Measurements from ENCODE around the gene PLXNA1. TPM values are rescaled to one million over a fixed set of nuclear protein-coding genes. Genes with fewer than 3 reads are reported as not detected.

PLXNA1 gene
- total RNA-seq, 1 donor from 2014 or later = 23.2 TPM

- ATAC-seq (ENCODE audit: poor library complexity) = peak; percentile 61
- intact Hi-C loops (cut with DNase I) = loop anchor here (10.0 kb wide), 1 partner anchor 180 kb away; no protein-coding TSS in a partner anchor
- DNase-seq = peak; percentile 87
These were observed 11.8 kb downstream of the PLXNA1 start for GRCh38 chr3:126994661-126995245.

DNA sequence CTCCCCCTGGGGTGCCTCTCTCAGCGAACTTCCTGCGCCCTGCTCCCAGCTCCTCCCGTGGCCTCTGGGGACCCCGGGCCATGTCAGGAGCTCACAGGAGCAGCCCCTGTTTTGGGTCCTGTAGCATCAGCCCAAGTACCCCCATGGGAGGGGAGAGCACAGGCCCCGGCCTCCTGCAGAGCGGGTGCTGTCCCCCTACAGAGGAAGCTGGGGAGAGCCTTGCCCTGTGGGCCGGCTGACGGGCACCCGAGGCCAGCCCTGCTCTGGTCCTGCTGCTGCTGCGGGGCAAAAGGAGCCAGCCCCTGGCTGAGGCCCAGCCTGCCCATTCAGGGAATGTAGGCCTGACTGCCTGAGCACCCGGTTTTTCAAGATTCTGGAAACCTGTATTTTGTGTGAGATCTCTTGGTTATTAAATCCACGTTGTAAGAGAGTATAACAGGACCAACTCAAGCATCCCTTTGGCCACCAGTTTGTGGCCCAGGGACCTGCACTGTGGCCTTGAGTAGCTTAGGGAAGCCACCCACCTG, 12.4 kb downstream of the PLXNA1 start:
- intact Hi-C loops (cut with DNase I) = loop anchor here (10.0 kb wide), 1 partner anchor 179 kb away; no protein-coding TSS in a partner anchor
- ATAC-seq (ENCODE audit: poor library complexity) (peak; percentile 7), DNase-seq (no peak)

DNA sequence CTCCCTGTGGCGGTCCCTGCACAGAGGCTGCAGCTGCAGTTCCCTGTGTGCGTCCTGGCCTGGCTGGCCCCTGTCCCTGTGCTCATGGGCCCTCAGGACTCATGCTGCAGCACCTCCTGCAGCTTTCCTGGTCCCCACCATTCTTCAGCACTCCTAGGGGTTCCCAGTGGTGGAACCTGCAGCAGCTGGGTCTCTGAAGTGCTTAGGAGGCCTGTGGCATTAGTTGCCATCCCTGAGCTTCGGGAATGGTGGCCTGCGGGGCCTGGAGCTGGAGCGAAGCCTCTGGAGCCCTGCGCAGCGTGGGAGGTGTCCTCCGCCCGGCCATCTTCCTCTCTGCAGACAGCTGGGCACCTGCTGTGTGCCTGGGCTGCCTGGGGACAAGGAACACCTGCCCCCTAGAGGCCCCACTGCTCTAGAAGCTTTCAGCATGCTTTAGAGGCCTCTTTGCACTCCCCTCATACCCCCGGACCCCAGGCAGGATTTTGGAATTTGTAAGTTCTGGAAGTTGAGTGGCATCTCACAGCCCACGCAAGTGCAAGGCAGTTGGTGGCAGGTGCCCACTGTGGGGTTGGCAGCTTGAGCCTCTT, 13.1 kb downstream of the PLXNA1 start:
- DNase-seq = no peak
- no peak for ATAC-seq (ENCODE audit: poor library complexity)
- intact Hi-C loops (cut with DNase I) = loop anchor here (10.0 kb wide), 1 partner anchor 179 kb away; no protein-coding TSS in a partner anchor

DNA sequence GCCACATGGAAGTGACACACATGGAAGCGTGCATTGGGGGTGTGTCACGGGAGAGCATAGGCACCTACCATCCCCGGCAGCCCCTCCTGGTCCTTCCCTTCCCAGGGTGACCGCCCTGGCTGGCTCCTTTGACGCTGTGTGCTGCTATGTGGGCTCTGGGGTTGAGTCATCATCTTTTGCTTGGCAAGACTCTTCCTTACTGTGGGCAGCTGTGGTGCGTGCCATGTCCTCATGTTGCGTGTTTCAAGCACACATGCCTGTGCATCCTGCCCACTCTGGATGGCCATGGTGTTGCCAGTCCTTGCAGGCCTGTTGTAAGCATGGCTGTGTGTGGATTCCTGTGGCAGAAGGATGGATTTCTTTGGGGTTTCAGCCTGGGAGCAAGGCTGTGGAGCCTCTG, 14.0 kb downstream of the PLXNA1 start:
- DNase-seq (no peak), ATAC-seq (ENCODE audit: poor library complexity) (no peak)
- intact Hi-C loops (cut with DNase I) = loop anchor here (10.0 kb wide), 1 partner anchor 178 kb away; no protein-coding TSS in a partner anchor

DNA sequence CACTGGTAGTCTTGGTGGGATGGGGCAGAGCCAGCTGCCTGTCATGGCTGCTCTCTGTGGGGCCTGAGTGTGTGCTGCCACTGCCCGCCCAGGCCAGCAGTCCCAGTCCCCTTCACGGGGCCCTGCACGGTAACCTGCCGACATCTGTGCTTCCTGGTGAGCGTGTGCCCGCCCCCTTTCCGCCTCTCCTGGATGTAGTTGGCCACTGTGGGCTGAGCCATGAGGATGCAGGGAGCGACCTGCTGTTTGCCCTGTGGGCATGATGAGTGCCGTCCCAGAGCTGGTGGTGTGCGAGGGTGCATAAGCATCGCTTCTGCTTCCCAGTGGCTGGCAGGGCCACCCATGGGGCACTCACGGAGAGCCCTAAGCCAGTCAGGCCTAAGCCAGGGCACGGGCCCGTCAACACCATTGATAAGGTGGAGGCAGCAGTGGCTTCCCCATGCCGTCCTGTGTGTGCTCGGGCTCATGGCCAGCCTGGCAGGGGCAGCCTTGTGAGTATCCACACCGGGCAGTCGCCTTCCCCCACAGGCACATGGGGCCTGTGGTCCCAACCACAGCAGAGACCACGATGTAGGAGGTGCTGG, 14.6 kb downstream of the PLXNA1 start:
- ATAC-seq (ENCODE audit: poor library complexity) = peak; percentile 55
- DNase-seq = peak; percentile 77
- intact Hi-C loops (cut with DNase I) = loop anchor here (10.0 kb wide), 1 partner anchor 177 kb away; no protein-coding TSS in a partner anchor

DNA sequence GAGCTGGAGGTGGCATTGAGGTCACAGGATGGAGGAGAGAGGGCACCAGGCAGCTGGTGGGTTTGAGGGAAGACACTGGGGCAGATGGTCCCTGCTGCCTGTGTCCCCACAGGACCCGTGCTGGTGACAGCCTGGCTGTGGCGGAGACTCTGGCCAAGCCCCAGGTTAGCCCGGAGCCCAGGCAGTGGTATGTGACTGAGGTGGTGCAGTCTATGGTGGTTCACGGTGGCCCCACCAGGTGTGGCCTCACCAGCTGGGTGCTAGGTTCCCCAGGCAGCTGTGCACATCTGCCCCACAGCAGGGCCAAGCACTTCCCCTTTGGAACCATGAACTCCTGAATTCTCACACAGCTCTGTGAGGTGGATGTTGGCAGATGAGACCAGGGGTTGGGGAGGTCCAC, 15.4 kb downstream of the PLXNA1 start:
- intact Hi-C loops (cut with DNase I) = loop anchor here (10.0 kb wide), 1 partner anchor 176 kb away; no protein-coding TSS in a partner anchor

DNA sequence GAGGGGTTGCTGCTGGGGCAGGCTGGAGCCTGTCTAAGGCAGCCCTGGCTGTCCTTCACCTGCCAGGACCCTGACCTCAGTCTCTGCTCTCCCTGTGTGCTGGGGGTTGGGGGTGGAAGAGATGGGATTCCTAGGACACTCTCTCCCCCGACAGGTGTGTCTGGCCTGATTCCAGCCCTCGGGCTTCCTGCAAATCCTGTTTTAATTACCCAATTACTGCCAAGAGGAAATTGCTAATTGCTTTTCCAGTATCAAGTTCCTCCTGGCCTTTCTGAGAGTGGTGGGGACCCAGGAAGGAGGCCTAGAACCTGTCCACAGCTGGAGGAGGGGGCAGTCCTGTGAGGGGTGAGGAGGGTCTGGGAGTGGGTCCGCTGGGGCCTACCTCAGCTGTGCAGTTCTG, 15.8 kb downstream of the PLXNA1 start:
- DNase-seq (no peak), ATAC-seq (ENCODE audit: poor library complexity) (no peak)
- intact Hi-C loops (cut with DNase I) = loop anchor here (10.0 kb wide), 1 partner anchor 176 kb away; no protein-coding TSS in a partner anchor

More for the DNA sequence above, 15.4 kb downstream of the PLXNA1 start:
- ATAC-seq (ENCODE audit: poor library complexity) = no peak
- DNase-seq = no peak

DNA sequence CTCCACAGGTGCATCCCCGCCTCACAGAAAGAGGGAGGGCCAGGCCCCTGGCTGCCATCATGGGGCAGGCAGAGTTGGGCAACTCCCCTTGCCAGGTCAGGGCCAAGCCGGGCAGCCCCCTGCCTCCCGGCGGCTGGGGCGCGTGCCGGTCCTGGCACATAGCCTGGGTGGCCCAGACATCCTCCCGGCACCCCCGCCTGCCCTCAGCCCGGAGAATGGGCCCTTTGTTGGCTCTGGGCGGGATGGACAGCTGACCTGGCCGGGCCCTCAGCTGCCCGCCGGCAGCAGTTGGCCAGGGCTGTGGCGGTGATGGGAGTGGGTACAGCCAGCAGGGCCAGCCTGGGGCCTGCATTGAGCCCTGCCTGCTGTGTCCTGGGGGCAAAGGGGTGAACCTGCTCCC, 16.5 kb downstream of the PLXNA1 start:
- ATAC-seq (ENCODE audit: poor library complexity) (no peak), DNase-seq (no peak)
- intact Hi-C loops (cut with DNase I) = loop anchor here (10.0 kb wide), 1 partner anchor 175 kb away; no protein-coding TSS in a partner anchor

DNA sequence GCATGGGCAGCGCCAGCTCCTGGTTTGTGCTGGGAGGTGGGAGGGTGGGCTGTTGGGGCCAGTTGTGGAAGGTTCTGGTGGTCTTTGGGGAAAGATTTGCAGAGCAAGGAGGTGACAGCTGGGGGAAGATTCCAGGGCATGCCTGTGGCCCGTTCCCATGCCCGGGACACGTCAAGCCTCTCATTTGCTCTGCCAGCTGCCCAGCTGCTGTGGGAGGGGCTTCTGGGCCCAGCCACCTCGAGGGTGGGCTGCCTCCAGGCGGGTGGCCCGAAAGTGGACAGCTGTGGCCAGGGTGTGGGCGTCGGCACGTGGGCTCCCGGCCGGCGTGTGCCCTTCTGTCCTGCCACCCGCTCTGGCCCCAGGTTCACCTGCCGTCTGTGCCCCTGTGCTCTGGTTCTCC, 17.2 kb downstream of the PLXNA1 start:
- ATAC-seq (ENCODE audit: poor library complexity) = no peak
- intact Hi-C loops (cut with DNase I) = no loop called here
- DNase-seq = no peak

DNA sequence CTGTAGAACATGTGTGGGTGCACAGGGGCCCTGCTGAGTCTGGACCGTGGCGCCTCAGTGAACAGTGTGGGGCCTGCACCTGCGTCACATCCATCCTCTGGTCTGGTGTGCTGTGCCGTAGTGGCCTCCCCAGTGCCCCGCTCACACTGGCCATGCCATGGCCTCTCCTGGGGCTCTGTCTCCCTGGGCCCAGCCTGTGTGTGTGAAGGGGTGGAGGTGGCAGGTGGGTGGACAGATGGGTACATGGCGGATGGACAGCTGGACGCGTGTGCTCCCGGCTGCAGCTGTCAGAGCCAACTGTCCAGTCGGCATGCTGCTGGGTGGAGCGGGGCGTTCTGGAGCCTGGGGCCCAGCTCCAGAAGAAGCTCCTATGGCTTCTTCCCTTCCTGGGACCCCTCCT, 17.8 kb downstream of the PLXNA1 start:
- ATAC-seq (ENCODE audit: poor library complexity) (no peak), DNase-seq (no peak)
- intact Hi-C loops (cut with DNase I) = no loop called here

DNA sequence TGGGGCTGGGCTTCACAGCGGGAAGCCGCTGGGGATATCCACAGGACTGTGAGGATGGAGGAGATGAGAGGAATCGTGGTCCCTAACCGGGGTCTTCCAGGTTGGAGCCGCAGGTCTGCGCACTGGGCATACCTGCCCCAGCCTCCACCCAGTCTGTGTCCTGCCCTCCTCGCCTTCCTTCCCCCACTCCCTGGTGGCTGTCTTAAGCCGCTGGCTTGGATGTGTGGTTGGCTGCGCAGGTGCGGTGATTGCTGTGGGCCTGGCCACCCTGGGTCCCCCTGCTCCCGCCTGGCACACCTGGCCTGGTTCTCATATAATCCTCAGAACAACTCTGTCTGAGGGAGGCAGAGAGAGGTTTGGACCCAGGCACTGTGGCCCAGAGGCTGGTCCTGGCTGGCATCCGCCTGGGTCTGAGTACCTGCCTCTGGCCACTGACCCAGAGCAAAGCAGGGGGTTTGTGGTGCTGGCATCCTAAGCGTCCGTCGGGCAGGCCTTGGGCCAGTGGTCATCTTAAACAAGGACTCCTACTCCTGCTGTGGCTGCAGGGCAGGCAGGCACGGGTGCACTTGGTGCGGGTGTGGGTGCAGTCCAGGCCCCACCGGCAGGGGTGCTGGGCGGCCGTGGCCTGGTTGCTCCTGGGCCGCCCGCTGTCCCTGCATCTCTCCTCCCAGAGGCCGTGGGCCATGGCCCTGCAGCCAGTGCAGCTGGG, 18.7 kb downstream of the PLXNA1 start:
- ATAC-seq (ENCODE audit: poor library complexity) (no peak), DNase-seq (no peak)
- intact Hi-C loops (cut with DNase I) = no loop called here

DNA sequence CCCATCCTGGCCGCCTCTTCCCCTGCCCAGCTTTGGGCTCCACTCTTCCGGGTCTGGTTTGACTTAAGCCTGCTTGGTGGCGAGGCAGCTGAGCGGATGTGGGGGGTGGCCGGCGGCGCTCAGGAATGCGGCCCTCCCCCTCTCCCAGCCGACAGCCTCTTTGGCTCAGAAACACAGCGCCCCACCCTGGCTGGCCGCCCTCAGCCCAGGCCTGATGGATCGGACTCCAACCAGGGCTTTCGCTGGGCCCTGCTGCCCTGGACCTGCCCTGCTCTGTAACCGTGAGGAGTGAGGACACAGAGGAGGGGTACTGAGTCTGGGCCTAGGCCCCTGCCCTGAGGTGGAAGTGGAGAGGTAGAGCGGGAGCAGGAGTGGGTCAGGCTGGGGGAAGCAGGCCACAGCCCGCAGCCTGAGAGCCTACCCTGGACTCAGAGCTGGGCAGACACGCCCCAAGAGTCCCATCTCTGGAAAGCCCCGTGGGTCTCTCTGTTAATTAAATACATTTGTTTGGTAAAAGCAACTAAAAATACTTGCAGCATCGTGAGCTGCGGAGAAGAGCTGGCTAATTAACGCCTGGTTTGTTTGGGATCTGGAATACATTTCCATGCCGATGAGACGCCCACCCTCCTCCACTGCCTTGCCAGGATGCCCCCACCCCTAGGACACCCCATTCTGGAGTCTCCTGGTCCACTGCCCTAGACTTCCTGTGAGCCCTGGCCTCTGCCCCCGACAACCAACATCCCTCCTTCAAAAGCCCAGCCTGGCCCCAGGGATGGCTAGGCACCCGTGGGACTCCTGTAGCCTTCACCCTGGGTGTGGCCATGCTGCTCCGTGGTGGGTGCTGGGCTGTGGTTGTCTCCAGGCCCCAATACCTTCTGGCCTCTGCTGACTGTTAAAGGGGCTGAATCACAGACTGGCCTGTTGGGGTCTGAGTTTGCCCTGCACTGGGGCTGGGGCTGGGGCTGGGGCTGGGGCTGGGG, 19.6 kb downstream of the PLXNA1 start:
- ATAC-seq (ENCODE audit: poor library complexity) (peak; percentile 79), DNase-seq (peak; percentile 92)
- intact Hi-C loops (cut with DNase I) = no loop called here

GRCh38 chr3:127003175-127003555, 20.2 kb downstream of the PLXNA1 start:
- DNase-seq (no peak), ATAC-seq (ENCODE audit: poor library complexity) (no peak)
- intact Hi-C loops (cut with DNase I) = no loop called here

- intact Hi-C loops (cut with DNase I) = no loop called here
- DNase-seq (no peak), ATAC-seq (ENCODE audit: poor library complexity) (no peak)
These were observed 20.8 kb downstream of the PLXNA1 start for GRCh38 chr3:127003601-127004280.

GRCh38 chr3:127004641-127005397, 21.9 kb downstream of the PLXNA1 start:
- ATAC-seq (ENCODE audit: poor library complexity) (no peak), DNase-seq (no peak)
- intact Hi-C loops (cut with DNase I) = no loop called here

- no peak for ATAC-seq (ENCODE audit: poor library complexity)
- DNase-seq = no peak
- intact Hi-C loops (cut with DNase I) = no loop called here
These were observed 23.1 kb downstream of the PLXNA1 start for GRCh38 chr3:127005864-127006500.

All from Right ventricle myocardium superior (tissue), 1 donor.